Upper lobe of left lung (tissue), 4 donors: ENCODE results near the gene DDIT4.

ENCODE experiments used
- EP300 ChIP-seq, 4 donors: sonication (generic); formaldehyde crosslinking; IDR thresholded peaks; one replicate each; pipeline ENCODE4 v1.5.1; 2017; ENCODE audit warnings: antibody characterized with exemption in 4 of 4, control low read depth in 2 of 4
- POLR2A ChIP-seq, 4 donors: fragments of 450-650 bp; IDR thresholded peaks; one replicate each; pipeline ENCODE4 v1.5.1; 2016 to 2017; ENCODE audit warnings: antibody characterized with exemption in 4 of 4, mild to moderate bottlenecking in 2 of 4
- POLR2AphosphoS5 ChIP-seq, 2 donors: sonication (generic); formaldehyde crosslinking; IDR thresholded peaks; one replicate each; pipeline ENCODE4 v1.5.1; 2017; ENCODE audit warnings: antibody characterized with exemption in 2 of 2
- TF ChIP-seq, protein P1 (sequence below), 6 experiments: fragments of 450-650 bp in 4 of 6; fragments of 200-600 bp in 2 of 6; sonication (generic) in 2 of 6; IDR thresholded peaks; one replicate each; pipeline ENCODE4 v1.5.1; 2016 to 2019; ENCODE audit warnings: antibody characterized with exemption in 6 of 6

- no peak for TF ChIP-seq POLR2A (IDR thresholded peaks at IDR 0.05)
- TF ChIP-seq, protein P1, sequence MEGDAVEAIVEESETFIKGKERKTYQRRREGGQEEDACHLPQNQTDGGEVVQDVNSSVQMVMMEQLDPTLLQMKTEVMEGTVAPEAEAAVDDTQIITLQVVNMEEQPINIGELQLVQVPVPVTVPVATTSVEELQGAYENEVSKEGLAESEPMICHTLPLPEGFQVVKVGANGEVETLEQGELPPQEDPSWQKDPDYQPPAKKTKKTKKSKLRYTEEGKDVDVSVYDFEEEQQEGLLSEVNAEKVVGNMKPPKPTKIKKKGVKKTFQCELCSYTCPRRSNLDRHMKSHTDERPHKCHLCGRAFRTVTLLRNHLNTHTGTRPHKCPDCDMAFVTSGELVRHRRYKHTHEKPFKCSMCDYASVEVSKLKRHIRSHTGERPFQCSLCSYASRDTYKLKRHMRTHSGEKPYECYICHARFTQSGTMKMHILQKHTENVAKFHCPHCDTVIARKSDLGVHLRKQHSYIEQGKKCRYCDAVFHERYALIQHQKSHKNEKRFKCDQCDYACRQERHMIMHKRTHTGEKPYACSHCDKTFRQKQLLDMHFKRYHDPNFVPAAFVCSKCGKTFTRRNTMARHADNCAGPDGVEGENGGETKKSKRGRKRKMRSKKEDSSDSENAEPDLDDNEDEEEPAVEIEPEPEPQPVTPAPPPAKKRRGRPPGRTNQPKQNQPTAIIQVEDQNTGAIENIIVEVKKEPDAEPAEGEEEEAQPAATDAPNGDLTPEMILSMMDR (IDR thresholded peaks at IDR 0.05) = no peak
- TF ChIP-seq POLR2AphosphoS5 (IDR thresholded peaks at IDR 0.05) = no peak
- TF ChIP-seq EP300 (IDR thresholded peaks at IDR 0.05) = no peak
Measured at GRCh38 chr10:72318418-72319262, 44.9 kb downstream of the DDIT4 start.
